Hepatocyte (in vitro differentiated cells): ENCODE measurements around the gene TTLL3. TPM values are rescaled to one million over a fixed set of nuclear protein-coding genes. Genes with fewer than 3 reads are reported as not detected.

Source experiments
- DNase-seq: peaks from one replicate; pipeline ENCODE4 v3.0.0-alpha.2; 2016; ENCODE audit warnings: low spot score
- H2AFZ ChIP-seq: fragments of 200-600 bp; sonication (generic); 2 replicates; pipeline ENCODE4 v1.6.0; 2016; ENCODE audit warnings: antibody characterized with exemption, mild to moderate bottlenecking
- H3K27ac ChIP-seq: fragments of 200-600 bp; sonication (generic); 2 replicates; pipeline ENCODE4 v1.5.1; 2016; ENCODE audit warnings: mild to moderate bottlenecking
- H3K27me3 ChIP-seq: fragments of 200-600 bp; sonication (generic); 2 replicates; pipeline ENCODE4 v1.6.1; 2016
- H3K36me3 ChIP-seq: fragments of 200-600 bp; sonication (generic); replicated peaks from 2 replicates; pipeline ENCODE4 v1.5.1; 2016; ENCODE audit warnings: low read depth; ENCODE audit not compliant: insufficient read depth
- H3K4me1 ChIP-seq: fragments of 200-600 bp; sonication (generic); 2 replicates; pipeline ENCODE4 v1.5.1; 2016; ENCODE audit warnings: mild to moderate bottlenecking, moderate library complexity; ENCODE audit not compliant: insufficient read depth
- H3K4me2 ChIP-seq: fragments of 200-600 bp; sonication (generic); 2 replicates; pipeline ENCODE4 v1.6.0; 2016
- H3K4me3 ChIP-seq: fragments of 200-600 bp; sonication (generic); 2 replicates; pipeline ENCODE4 v1.5.1; 2016; ENCODE audit warnings: mild to moderate bottlenecking
- H3K79me2 ChIP-seq: fragments of 200-600 bp; sonication (generic); 2 replicates; pipeline ENCODE4 v1.6.0; 2017; ENCODE audit warnings: mild to moderate bottlenecking
- H3K9me2 ChIP-seq: fragments of 200-600 bp; sonication (generic); replicated peaks from 2 replicates; pipeline ENCODE4 v1.6.0; 2017; ENCODE audit warnings: mild to moderate bottlenecking; ENCODE audit not compliant: insufficient read depth
- H3K9me3 ChIP-seq: fragments of 200-600 bp; sonication (generic); 2 replicates; pipeline ENCODE4 v1.5.1; 2016; ENCODE audit warnings: low read depth, mild to moderate bottlenecking
- H4K20me1 ChIP-seq: fragments of 200-600 bp; sonication (generic); 2 replicates; pipeline ENCODE4 v1.6.0; 2016; ENCODE audit warnings: mild to moderate bottlenecking; ENCODE audit not compliant: insufficient read depth, poor library complexity, severe bottlenecking
- CTCF ChIP-seq: fragments of 200-600 bp; sonication (generic); IDR thresholded peaks from 2 replicates; pipeline ENCODE4 v1.5.1; 2016; ENCODE audit warnings: antibody characterized with exemption, mild to moderate bottlenecking; ENCODE audit not compliant: poor library complexity
- EZH2 ChIP-seq: fragments of 200-600 bp; sonication (generic); IDR thresholded peaks from 2 replicates; pipeline ENCODE4 v1.6.1; 2016; ENCODE audit warnings: antibody characterized with exemption, mild to moderate bottlenecking, borderline replicate concordance
- EZH2phosphoT487 ChIP-seq: fragments of 200-600 bp; sonication (generic); IDR thresholded peaks from one replicate; pipeline ENCODE4 v1.6.1; 2018; ENCODE audit warnings: antibody characterized with exemption, mild to moderate bottlenecking, low read depth, moderate library complexity; ENCODE audit not compliant: unreplicated experiment, severe bottlenecking
- WGBS: methylation state at CpG from one replicate; pipeline ENCODE4 v1.1.6; 2016; ENCODE audit warnings: low lambda C conversion rate; ENCODE audit errors: missing lambda C conversion rate; 5-methylcytosine and 5-hydroxymethylcytosine counted together
- polyA plus RNA-seq: library from polyadenylated mRNA; unstranded; fragments of >200 nt; fragmentation: Nextera tagmentation; extraction: Ambion mirVana; gene quantifications from 2 replicates; pipeline ENCODE4 v1.2.1, GENCODE V29; 2016
- total RNA-seq: library from RNA; depleted of rRNA; stranded (reverse); fragments of >200 nt; gene quantifications from 2 replicates; pipeline ENCODE4 v1.2.3, GENCODE V29; 2014

The TTLL3 gene
- total and polyA plus RNA-seq, 2 experiments from 2014 or later, result 21.5 to 27.4 TPM

- peak; percentile 84 for DNase-seq
- H3K4me2 ChIP-seq, result peak overlapping the region; percentile 57
- no peaks in the 10 kb centered on the region for H3K27me3 ChIP-seq
- H3K36me3 ChIP-seq, result no peaks in the 10 kb centered on the region
- TF ChIP-seq CTCF (no peak), EZH2phosphoT487 (no peak), EZH2 (no peak)
- H4K20me1 ChIP-seq, result no peaks in the 10 kb centered on the region
- no peaks in the 10 kb centered on the region for H3K9me2 ChIP-seq
- H3K79me2 ChIP-seq, result no peaks in the 10 kb centered on the region
- H3K4me3 ChIP-seq, result no peak overlapping the region
- H3K9me3 ChIP-seq, result no peaks in the 10 kb centered on the region
- WGBS, result 48% methylated on average over 11 of the region's 11 CpGs
- peak overlapping the region; percentile 95 for H3K27ac ChIP-seq
- peaks cover 18% of the 10 kb centered on the region for H3K4me1 ChIP-seq
- H2AFZ ChIP-seq, result no peak overlapping the region
Measured at GRCh38 chr3:9884555-9885165, 74.6 kb downstream of the TTLL3 start.

Other genes with a start within 250 kb of the TTLL3 start
- gene MTMR14, start 160.8 kb upstream of the TTLL3 start, total RNA-seq, result 26.9 and 27.1 TPM in 2 replicates
- gene MTMR14, start 160.8 kb upstream of the TTLL3 start, polyA plus RNA-seq, result 34.8 and 40.2 TPM in 2 replicates
- gene CPNE9, start 106.4 kb upstream of the TTLL3 start, total RNA-seq, result not detected in 2 replicates
- not detected in 2 replicates for gene CPNE9, start 106.4 kb upstream of the TTLL3 start, polyA plus RNA-seq
- gene BRPF1, start 78.5 kb upstream of the TTLL3 start, total RNA-seq, result 9.6 and 10.7 TPM in 2 replicates
- gene BRPF1, start 78.5 kb upstream of the TTLL3 start, polyA plus RNA-seq, result 9.1 and 9.3 TPM in 2 replicates
- gene OGG1, start 60.3 kb upstream of the TTLL3 start, total RNA-seq, result 34.7 and 38.7 TPM in 2 replicates
- gene OGG1, start 60.3 kb upstream of the TTLL3 start, polyA plus RNA-seq, result 43.2 and 48.9 TPM in 2 replicates
- gene CAMK1, start 40.3 kb upstream of the TTLL3 start, total RNA-seq, result 9.7 and 11.8 TPM in 2 replicates
- 12.4 and 16.1 TPM in 2 replicates for gene CAMK1, start 40.3 kb upstream of the TTLL3 start, polyA plus RNA-seq
- 65.5 and 70.4 TPM in 2 replicates for gene TADA3, start 17.8 kb upstream of the TTLL3 start, total RNA-seq
- 55.5 and 61.2 TPM in 2 replicates for gene TADA3, start 17.8 kb upstream of the TTLL3 start, polyA plus RNA-seq
- gene ARPC4, start 17.2 kb upstream of the TTLL3 start, total RNA-seq, result 175 and 182 TPM in 2 replicates
- gene ARPC4, start 17.2 kb upstream of the TTLL3 start, polyA plus RNA-seq, result 132 and 149 TPM in 2 replicates
- 37.4 and 38.7 TPM in 2 replicates for gene RPUSD3, start 33.7 kb downstream of the TTLL3 start, total RNA-seq
- 74.7 and 82.3 TPM in 2 replicates for gene RPUSD3, start 33.7 kb downstream of the TTLL3 start, polyA plus RNA-seq
- gene CIDEC, start 70.0 kb downstream of the TTLL3 start, total RNA-seq, result 16.6 and 20.4 TPM in 2 replicates
- 28.7 and 37.3 TPM in 2 replicates for gene CIDEC, start 70.0 kb downstream of the TTLL3 start, polyA plus RNA-seq
- gene JAGN1, start 80.3 kb downstream of the TTLL3 start, total RNA-seq, result 61.4 and 73.8 TPM in 2 replicates
- gene JAGN1, start 80.3 kb downstream of the TTLL3 start, polyA plus RNA-seq, result 70.2 and 83.5 TPM in 2 replicates
- 9.1 and 10.2 TPM in 2 replicates for gene IL17RE, start 92.6 kb downstream of the TTLL3 start, total RNA-seq
- 6.3 and 6.8 TPM in 2 replicates for gene IL17RE, start 92.6 kb downstream of the TTLL3 start, polyA plus RNA-seq
- gene IL17RC, start 106.8 kb downstream of the TTLL3 start, total RNA-seq, result 27.3 and 39.4 TPM in 2 replicates
- gene IL17RC, start 106.8 kb downstream of the TTLL3 start, polyA plus RNA-seq, result 47.8 and 48.5 TPM in 2 replicates
- 40.5 and 43.9 TPM in 2 replicates for gene CRELD1, start 123.6 kb downstream of the TTLL3 start, total RNA-seq
- gene CRELD1, start 123.6 kb downstream of the TTLL3 start, polyA plus RNA-seq, result 82.9 and 83.6 TPM in 2 replicates
- gene PRRT3, start 142.1 kb downstream of the TTLL3 start, total RNA-seq, result 1.1 and 2.5 TPM in 2 replicates
- gene PRRT3, start 142.1 kb downstream of the TTLL3 start, polyA plus RNA-seq, result 2.0 and 4.0 TPM in 2 replicates
- gene EMC3, start 176.6 kb downstream of the TTLL3 start, total RNA-seq, result 116 and 133 TPM in 2 replicates
- 147 and 151 TPM in 2 replicates for gene EMC3, start 176.6 kb downstream of the TTLL3 start, polyA plus RNA-seq
- 7.3 and 8.8 TPM in 2 replicates for gene FANCD2, start 216.2 kb downstream of the TTLL3 start, total RNA-seq
- gene FANCD2, start 216.2 kb downstream of the TTLL3 start, polyA plus RNA-seq, result 4.4 and 5.3 TPM in 2 replicates